ENCODE data around the gene PPP1R1B. TPM values are rescaled to one million over a fixed set of nuclear protein-coding genes. Genes with fewer than 3 reads are reported as not detected.

PPP1R1B gene
- total and polyA plus RNA-seq, 9 of the 15 experiments (the other 6 are each of a cell fraction or from before 2014, with no cell fraction given): 0.07 to 0.18 (median 0.10) TPM; not detected in 4

- TF ChIP-seq EP300 (IDR thresholded peaks at IDR 0.05; ENCODE audit: low read length): peak; percentile 58; the same call in 1 of the 2 replicates
- TF ChIP-seq NRF1 (conservative IDR thresholded peaks at IDR 0.05 in 1 of 2, IDR thresholded peaks at IDR 0.05 in 1 of 2): no peak
- TF ChIP-seq SUPT5H (IDR thresholded peaks at IDR 0.05): no peak
- TF ChIP-seq ZZZ3 (IDR thresholded peaks at IDR 0.05): no peak
- TF ChIP-seq RCOR1 (IDR thresholded peaks at IDR 0.05; ENCODE audit: borderline replicate concordance in 1 of 2, low read depth in 2 of 2, low read length in 2 of 2): peak in 1 of 2 experiments; percentile 67; a peak in 1 of 4 replicates
- no peak for TF ChIP-seq GATAD2B (IDR thresholded peaks at IDR 0.05; ENCODE audit: borderline replicate concordance)
- TF ChIP-seq SPI1 (IDR thresholded peaks at IDR 0.05; ENCODE audit: borderline replicate concordance, low read depth, low read length): no peak
- peak; percentile 84 for TF ChIP-seq POLR2AphosphoS5 (IDR thresholded peaks at IDR 0.05; ENCODE audit: control insufficient read depth, insufficient read depth, low read depth, low read length)
- peak; percentile 55; the same call in 1 of the 2 replicates for TF ChIP-seq SMARCA4 (IDR thresholded peaks at IDR 0.05)
- peak; percentile 47; the same call in 1 of the 2 replicates for TF ChIP-seq PML (IDR thresholded peaks at IDR 0.05; ENCODE audit: low read length)
- no peak for TF ChIP-seq ZBTB40 (IDR thresholded peaks at IDR 0.05)
- TF ChIP-seq ZBTB40 (CRISPR knock-in tag; IDR thresholded peaks at IDR 0.05): no peak
- TF ChIP-seq ERF (CRISPR knock-in tag; IDR thresholded peaks at IDR 0.05): no peak
- TF ChIP-seq FOXJ3 (CRISPR knock-in tag; IDR thresholded peaks at IDR 0.05): no peak
- TF ChIP-seq THAP7 (CRISPR knock-in tag; IDR thresholded peaks at IDR 0.05): no peak
- peak; percentile 83 for TF ChIP-seq DPF2 (IDR thresholded peaks at IDR 0.05)
- TF ChIP-seq ZBTB9 (CRISPR knock-in tag; IDR thresholded peaks at IDR 0.05): no peak
- peak; percentile 73; the same call in 1 of the 2 replicates for TF ChIP-seq KLF16 (IDR thresholded peaks at IDR 0.05)
- TF ChIP-seq STAG1 (CRISPR knock-in tag; IDR thresholded peaks at IDR 0.05; ENCODE audit: borderline replicate concordance): no peak
These were observed 56.7 kb downstream of the PPP1R1B start (continued) for GRCh38 chr17:39683295-39683939.
